ENCODE measurements around the gene ABCB8.

GRCh38 chr7:151053751-151054150 is 25.5 kb downstream of the ABCB8 start:
- TF ChIP-seq POLR2A (IDR thresholded peaks at IDR 0.05; ENCODE audit: low read depth, low read length) (no peak), CTCF (conservative IDR thresholded peaks at IDR 0.05; ENCODE audit: low read depth, low read length) (no peak), ELK1 (IDR thresholded peaks at IDR 0.05; ENCODE audit: borderline replicate concordance, low read depth, low read length) (no peak), BHLHE40 (IDR thresholded peaks at IDR 0.05; ENCODE audit: low read depth, low read length) (no peak), CEBPB (IDR thresholded peaks at IDR 0.05; ENCODE audit: low read depth, low read length) (no peak), RCOR1 (IDR thresholded peaks at IDR 0.05; ENCODE audit: insufficient replicate concordance, low read length) (no peak), CHD1 (IDR thresholded peaks at IDR 0.05; ENCODE audit: low read depth, low read length) (no peak), SMC3 (IDR thresholded peaks at IDR 0.05; ENCODE audit: low read depth, low read length) (no peak), RFX5 (IDR thresholded peaks at IDR 0.05; ENCODE audit: low read depth, low read length) (no peak)
